HG02852 (cell line): ENCODE data around the gene BLMH.

Experiments
- ATAC-seq: cut with Tn5 transposase; IDR thresholded peaks from one replicate; pipeline ENCODE4 v1.9.1; 2021; ENCODE audit warnings: mild to moderate bottlenecking, moderate library complexity; ENCODE audit not compliant: unreplicated experiment

Gene BLMH

DNA sequence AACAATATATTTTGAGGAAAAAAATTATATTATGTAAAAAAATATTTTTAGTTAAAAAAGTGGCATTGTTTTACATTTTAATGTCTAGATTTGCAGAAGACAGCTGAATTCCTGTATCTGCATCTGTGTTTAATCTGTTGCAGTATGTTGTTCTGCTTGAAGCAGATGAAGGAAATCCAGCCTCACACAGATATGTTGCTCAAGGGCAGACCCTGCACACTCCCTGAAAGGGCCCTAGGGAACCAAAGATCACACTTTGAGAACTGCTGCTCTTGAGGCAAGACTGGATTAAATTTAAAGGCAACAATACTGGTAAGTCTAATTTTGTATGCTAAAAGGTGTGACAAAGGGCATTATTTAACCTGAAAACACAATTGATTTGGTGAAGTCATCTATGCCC lies 39.8 kb downstream of the BLMH start:
- ATAC-seq: no peak

DNA sequence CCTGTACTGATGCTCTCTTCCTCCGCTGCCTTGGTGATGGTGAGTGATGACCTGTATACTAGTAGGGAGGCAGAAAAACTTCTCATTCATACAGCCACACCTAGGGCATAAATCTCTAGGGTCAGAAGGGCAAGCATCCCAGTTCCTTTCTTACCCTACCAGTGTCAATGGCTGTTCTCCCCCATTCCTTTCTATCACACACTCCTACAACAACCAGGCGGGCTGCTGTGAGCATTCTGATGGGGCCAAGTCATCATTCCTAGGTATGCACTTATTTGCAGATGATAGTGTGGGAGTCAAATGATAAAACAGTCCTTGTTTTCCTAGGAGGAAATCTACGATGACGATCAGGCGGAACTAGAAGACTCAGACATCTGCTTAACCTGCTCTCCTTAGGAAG lies 42.3 kb downstream of the BLMH start:
- ATAC-seq: no peak

DNA sequence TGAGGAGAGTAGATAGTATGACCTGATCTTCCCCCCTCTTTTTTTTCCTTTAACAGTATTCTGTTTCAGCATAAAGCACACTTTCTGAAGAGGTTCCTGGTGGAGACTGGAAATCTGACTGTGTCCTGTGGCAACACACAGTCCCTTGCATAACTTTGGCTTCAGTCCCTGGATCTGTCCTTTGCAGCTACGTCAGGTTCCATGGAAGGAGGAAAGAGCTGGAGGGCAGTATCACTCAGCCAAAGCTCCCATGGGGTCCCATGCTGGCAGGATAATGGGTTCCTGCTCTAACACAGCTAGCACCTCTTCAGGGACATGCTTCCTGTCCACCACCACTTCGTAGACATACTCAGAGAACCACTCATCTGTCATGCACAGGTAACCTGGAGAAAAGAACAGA lies 43.0 kb downstream of the BLMH start:
- no peak for ATAC-seq

GRCh38 chr17:30246460-30246859 lies 45.3 kb downstream of the BLMH start:
- ATAC-seq: no peak

DNA sequence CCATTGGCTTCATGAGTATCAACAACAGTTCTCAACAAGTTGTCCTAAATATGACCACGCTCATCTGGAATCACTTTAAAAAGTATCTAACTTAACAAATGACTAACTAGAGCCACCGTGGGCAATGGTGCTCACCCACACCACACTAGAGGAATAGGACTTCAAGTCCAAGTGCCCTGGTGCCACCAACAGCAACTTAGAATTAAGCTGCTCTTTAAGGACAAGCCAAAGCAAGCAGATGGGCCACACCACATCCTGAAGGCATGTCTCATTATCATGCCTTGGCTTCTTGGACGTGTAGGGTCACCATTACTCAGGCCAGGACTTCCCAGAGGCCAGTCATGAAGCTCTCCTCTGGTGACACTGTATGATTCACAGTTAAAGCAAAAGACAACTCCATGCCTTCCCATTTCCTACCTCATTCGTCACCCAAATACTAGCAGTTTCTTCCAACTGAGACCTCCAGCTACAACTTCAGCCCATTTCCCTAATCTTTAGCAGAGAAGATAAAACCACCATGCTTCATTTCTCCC lies 46.8 kb downstream of the BLMH start:
- no peak for ATAC-seq

GRCh38 chr17:30243568-30243967 lies 48.2 kb downstream of the BLMH start:
- no peak for ATAC-seq

DNA sequence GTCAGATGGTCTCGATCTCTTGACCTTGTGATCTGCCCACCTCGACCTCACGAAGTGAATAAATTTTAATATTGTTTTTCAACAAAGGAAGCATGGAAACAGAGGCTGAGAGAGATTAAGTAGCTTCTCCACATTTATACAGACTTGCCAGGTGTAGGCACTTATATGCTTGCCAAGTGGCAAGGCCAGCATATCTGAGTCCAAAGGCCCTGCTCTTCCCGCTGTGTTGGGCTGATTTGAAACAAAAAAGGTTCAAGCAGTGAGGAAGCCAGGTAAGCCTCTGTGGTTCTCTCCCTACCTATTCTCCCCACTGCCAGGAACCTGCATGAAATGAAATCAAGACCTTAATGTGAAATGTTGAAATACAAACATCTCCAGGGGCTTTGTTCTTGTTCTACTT lies 48.7 kb downstream of the BLMH start:
- ATAC-seq: no peak

DNA sequence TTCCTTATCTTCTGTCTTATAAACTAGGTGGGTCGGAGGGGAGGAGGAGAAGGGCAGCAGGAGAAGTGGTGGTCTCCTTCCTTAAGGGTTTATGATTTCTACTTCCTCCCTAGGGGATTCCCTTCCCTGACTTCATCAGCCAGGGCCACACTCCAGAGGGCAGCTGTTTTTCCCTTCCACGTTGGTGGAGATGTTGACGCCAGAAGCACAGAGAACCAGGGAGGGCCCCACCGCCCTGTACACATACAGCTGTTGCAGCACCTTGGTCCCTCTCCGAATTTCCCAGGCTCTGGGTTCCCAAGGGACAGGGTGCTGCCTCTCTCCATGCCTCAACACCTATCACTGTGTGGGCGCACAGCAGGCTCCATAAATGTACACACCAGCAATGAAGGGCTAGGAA lies 50.7 kb downstream of the BLMH start:
- no peak for ATAC-seq

- ATAC-seq: no peak
These were observed 51.6 kb downstream of the BLMH start for GRCh38 chr17:30240177-30240576.

- no peak for ATAC-seq
These were observed 52.7 kb downstream of the BLMH start for GRCh38 chr17:30239089-30239462.

GRCh38 chr17:30238387-30239088 lies 53.2 kb downstream of the BLMH start:
- ATAC-seq: no peak

GRCh38 chr17:30238003-30238344 lies 53.8 kb downstream of the BLMH start:
- no peak for ATAC-seq

DNA sequence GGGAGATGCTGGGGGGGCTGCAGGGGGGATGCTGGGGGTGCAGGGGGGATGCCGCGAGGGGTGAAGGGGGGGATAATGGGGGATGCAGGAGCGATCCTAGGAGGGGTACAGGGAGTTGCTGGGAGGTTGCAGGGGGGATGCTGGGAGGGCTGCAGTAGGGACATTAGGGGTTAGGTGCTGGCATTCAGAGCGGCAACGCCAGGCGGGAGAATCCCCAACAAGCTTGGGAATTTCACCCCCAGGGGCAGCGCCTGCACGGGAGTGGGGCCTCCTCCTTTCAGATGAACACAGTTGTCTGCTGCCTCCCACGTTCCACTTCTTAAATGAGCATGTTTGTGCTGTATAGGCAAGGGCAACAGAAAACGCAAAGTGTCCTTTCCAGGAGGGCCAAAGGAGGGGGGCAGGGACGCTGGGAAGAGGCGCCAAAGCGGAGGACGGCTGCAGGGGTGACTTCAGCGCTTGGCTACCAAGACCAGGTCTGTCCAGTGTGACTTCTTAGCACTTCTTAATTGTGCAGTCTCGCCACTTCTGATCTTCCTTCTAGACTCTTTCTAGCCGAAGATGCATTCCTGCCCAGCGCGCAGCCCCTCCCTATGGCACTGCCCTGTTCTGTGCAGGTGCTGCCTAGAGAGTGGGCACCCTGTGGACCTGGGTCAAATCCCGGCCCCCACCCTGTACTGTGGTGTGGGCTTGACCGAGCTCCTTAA lies 54.3 kb downstream of the BLMH start:
- ATAC-seq: no peak

- no peak for ATAC-seq
These were observed 55.0 kb downstream of the BLMH start for GRCh38 chr17:30236766-30237165.

- no peak for ATAC-seq
These were observed 55.5 kb downstream of the BLMH start for GRCh38 chr17:30236297-30236624.

GRCh38 chr17:30235386-30236296 lies 56.1 kb downstream of the BLMH start, which contains the start of gene SLC6A4:
TSS of gene SLC6A4 (minus strand) at chr17:30235697. CDS start at chr17:30221958, 13,739 bp downstream.
- no peak for ATAC-seq

- no peak for ATAC-seq
These were observed 56.8 kb downstream of the BLMH start for GRCh38 chr17:30234964-30235363.

DNA sequence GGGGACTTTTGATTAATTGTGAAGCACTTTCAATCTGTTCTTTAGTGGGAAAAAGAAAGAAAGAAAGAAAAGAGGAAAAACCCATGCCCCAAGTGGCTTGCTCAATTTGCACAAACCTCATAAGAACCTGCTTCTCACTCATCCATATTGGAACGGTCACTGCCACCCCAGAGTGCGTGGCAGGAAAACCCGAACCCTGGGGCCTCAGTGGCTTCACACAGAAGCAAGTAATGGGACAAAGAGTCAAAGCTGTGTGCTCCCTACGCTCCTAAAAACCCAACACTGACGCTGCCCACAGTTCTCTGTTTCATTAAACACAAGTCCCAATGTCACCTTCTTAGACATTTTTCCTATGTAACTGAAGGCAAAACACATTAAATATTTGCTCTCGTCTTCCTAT lies 57.4 kb downstream of the BLMH start:
- no peak for ATAC-seq

DNA sequence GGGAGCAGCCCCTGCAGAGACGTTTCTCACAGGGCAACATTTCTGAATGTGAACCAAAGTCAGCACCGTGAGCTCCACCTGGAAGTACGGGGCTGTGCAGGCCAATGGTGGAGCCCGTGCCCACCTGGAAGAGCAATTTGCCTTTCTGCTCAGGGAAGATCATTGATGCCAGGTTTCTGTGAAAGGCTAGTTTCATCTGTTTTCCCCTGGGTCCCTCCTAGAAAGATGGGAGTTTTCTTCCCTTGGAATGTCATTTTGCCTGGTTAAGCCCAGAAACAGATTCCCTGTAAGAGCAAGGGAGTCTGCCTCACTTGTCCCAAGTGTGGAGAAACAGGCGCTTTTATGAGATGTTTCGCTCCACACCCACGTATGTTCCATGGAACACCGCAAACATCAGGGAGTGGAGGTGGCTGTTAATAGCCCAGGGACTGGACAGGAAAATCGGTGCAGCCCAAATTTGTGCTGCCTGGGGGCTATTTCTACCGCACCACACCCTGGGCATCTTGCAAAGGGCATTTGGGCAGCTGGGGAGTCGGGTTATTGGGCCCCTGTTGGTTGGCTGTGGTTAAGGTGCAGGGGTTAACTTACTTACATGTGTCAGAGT lies 58.8 kb downstream of the BLMH start:
- ATAC-seq: no peak

DNA sequence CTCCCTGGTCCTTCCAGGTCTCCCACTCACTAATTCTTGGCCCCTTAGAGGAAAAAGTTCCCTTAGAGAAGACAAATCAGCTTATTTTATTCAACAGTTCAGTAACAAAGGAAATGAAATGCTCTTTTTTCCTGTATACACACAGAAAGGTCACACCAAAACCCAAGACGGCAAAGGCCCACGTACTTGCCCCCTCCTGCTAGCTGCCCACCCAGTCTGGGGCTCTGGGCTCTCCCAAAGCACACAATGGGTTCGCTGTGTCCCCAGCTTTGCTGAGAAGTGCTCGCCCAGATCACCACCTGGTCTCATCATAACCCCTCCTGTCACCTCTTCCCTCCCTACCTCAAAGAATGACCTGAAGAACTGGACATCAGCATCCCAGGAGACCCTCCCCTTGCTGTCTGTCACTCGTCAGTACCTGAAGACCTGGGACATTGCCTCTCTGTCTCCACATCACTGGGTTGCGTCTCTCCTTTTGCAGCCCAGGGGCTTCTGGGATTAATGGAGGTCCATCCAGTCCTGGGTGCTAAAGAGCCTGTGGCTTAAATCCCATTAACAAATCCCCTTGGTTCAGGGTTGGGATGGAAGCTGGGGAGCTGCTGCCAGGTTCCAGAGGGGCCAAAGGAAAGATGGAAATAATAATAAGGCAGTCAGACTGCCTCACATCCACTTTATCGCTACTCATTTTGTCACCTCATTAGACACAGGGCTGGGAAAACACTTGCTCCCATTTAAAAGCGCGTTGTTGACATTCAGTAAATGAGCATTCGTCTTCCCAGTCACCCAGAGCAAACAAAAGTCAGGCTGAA lies 59.5 kb downstream of the BLMH start:
- no peak for ATAC-seq
